ENCODE data around the gene YEATS2. TPM values are rescaled to one million over a fixed set of nuclear protein-coding genes. Genes with fewer than 3 reads are reported as not detected.
"Not testable (repeated sequence)": the region's sequence is repeated elsewhere in the genome, so short reads cannot be mapped to it uniquely, and the experiment has no call there.

The YEATS2 gene
- total and polyA plus RNA-seq, 2 donors: 13.4 to 41.1 TPM

- WGBS: 89% methylated on average over 7 of the region's 7 CpGs
- H3K27ac ChIP-seq (ENCODE audit: low read depth): no peak overlapping the region
- no peak for DNase-seq (ENCODE audit: extremely low spot score)
- H3K36me3 ChIP-seq (ENCODE audit: insufficient read depth): peaks cover 4% of the 10 kb centered on the region
- no peak overlapping the region for H3K4me3 ChIP-seq (ENCODE audit: low read depth, low read length)
- H3K4me1 ChIP-seq (ENCODE audit: insufficient read depth): no peaks in the 10 kb centered on the region
Observed at GRCh38 chr3:183733553-183733952, 36.0 kb downstream of the YEATS2 start.

GRCh38 chr3:183734750-183735494 lies 37.3 kb downstream of the YEATS2 start:
- H3K36me3 ChIP-seq (ENCODE audit: insufficient read depth): peaks cover 4% of the 10 kb centered on the region

GRCh38 chr3:183737116-183737515 lies 39.5 kb downstream of the YEATS2 start:
- 92% methylated on average over 2 of the region's 2 CpGs for WGBS
- Histone ChIP-seq H3K4me1 (ENCODE audit: insufficient read depth) (no peaks in the 10 kb centered on the region), H3K36me3 (ENCODE audit: insufficient read depth) (peaks cover 4% of the 10 kb centered on the region), H3K4me3 (ENCODE audit: low read depth, low read length) (no peak overlapping the region), H3K27ac (ENCODE audit: low read depth) (no peak overlapping the region)
- DNase-seq (ENCODE audit: extremely low spot score): no peak

More at GRCh38 chr3:183734750-183735494, 37.3 kb downstream of the YEATS2 start:
- 85% methylated on average over 5 of the region's 5 CpGs for WGBS
- Histone ChIP-seq H3K4me1 (ENCODE audit: insufficient read depth) (no peaks in the 10 kb centered on the region), H3K27ac (ENCODE audit: low read depth) (no peak overlapping the region), H3K4me3 (ENCODE audit: low read depth, low read length) (no peak overlapping the region)
- no peak for DNase-seq (ENCODE audit: extremely low spot score)

- H3K4me1 ChIP-seq (ENCODE audit: insufficient read depth); DNase-seq (ENCODE audit: extremely low spot score); H3K4me3 ChIP-seq (ENCODE audit: low read depth, low read length); H3K27ac ChIP-seq (ENCODE audit: low read depth); H3K36me3 ChIP-seq (ENCODE audit: insufficient read depth): not testable (repeated sequence)
- no CpG with 5 or more reads among the region's 1 CpG for WGBS
Observed at GRCh38 chr3:183740154-183740553, 42.6 kb downstream of the YEATS2 start.

- Histone ChIP-seq H3K4me1 (ENCODE audit: insufficient read depth) (no peaks in the 10 kb centered on the region), H3K36me3 (ENCODE audit: insufficient read depth) (peaks cover 3% of the 10 kb centered on the region)
- WGBS: 93% methylated on average over 7 of the region's 7 CpGs
Observed at GRCh38 chr3:183743231-183743630, 45.6 kb downstream of the YEATS2 start.

GRCh38 chr3:183745300-183746098 lies 47.9 kb downstream of the YEATS2 start:
- WGBS: 80% methylated on average over 16 of the region's 16 CpGs
- DNase-seq (ENCODE audit: extremely low spot score): no peak
- H3K4me1 ChIP-seq (ENCODE audit: insufficient read depth): no peaks in the 10 kb centered on the region
- H3K4me3 ChIP-seq (ENCODE audit: low read depth, low read length): no peak overlapping the region
- peaks cover 5% of the 10 kb centered on the region for H3K36me3 ChIP-seq (ENCODE audit: insufficient read depth)
- no peak overlapping the region for H3K27ac ChIP-seq (ENCODE audit: low read depth)

More at GRCh38 chr3:183743231-183743630, 45.6 kb downstream of the YEATS2 start:
- H3K4me3 ChIP-seq (ENCODE audit: low read depth, low read length): no peak overlapping the region
- no peak for DNase-seq (ENCODE audit: extremely low spot score)
- H3K27ac ChIP-seq (ENCODE audit: low read depth): no peak overlapping the region

- Histone ChIP-seq H3K4me3 (ENCODE audit: low read depth, low read length) (no peak overlapping the region), H3K27ac (ENCODE audit: low read depth) (no peak overlapping the region), H3K36me3 (ENCODE audit: insufficient read depth) (no peaks in the 10 kb centered on the region), H3K4me1 (ENCODE audit: insufficient read depth) (no peaks in the 10 kb centered on the region)
- WGBS: 94% methylated on average over 5 of the region's 5 CpGs
- no peak for DNase-seq (ENCODE audit: extremely low spot score)
Observed at GRCh38 chr3:183754052-183754451, 56.5 kb downstream of the YEATS2 start.

GRCh38 chr3:183762304-183762703 lies 64.7 kb downstream of the YEATS2 start:
- H3K4me1 ChIP-seq (ENCODE audit: insufficient read depth): no peaks in the 10 kb centered on the region
- no peak for DNase-seq (ENCODE audit: extremely low spot score)
- WGBS: 94% methylated on average over 6 of the region's 6 CpGs
- H3K4me3 ChIP-seq (ENCODE audit: low read depth, low read length): no peak overlapping the region
- no peaks in the 10 kb centered on the region for H3K36me3 ChIP-seq (ENCODE audit: insufficient read depth)
- no peak overlapping the region for H3K27ac ChIP-seq (ENCODE audit: low read depth)

- WGBS: 46% methylated on average over 7 of the region's 7 CpGs
- H3K4me1 ChIP-seq (ENCODE audit: insufficient read depth): no peaks in the 10 kb centered on the region
- no peak for DNase-seq (ENCODE audit: extremely low spot score)
- no peak overlapping the region for H3K27ac ChIP-seq (ENCODE audit: low read depth)
- H3K4me3 ChIP-seq (ENCODE audit: low read depth, low read length): no peak overlapping the region
- no peaks in the 10 kb centered on the region for H3K36me3 ChIP-seq (ENCODE audit: insufficient read depth)
Observed at GRCh38 chr3:183764847-183765731, 67.5 kb downstream of the YEATS2 start.

- DNase-seq (ENCODE audit: extremely low spot score): no peak
- Histone ChIP-seq H3K4me1 (ENCODE audit: insufficient read depth) (no peaks in the 10 kb centered on the region), H3K36me3 (ENCODE audit: insufficient read depth) (no peaks in the 10 kb centered on the region), H3K4me3 (ENCODE audit: low read depth, low read length) (no peak overlapping the region), H3K27ac (ENCODE audit: low read depth) (peak overlapping the region; percentile 59)
Observed at GRCh38 chr3:183766107-183766506, 68.5 kb downstream of the YEATS2 start.

- WGBS: 68% methylated on average over 9 of the region's 9 CpGs
- Histone ChIP-seq H3K36me3 (ENCODE audit: insufficient read depth) (no peaks in the 10 kb centered on the region), H3K27ac (ENCODE audit: low read depth) (no peak overlapping the region), H3K4me1 (ENCODE audit: insufficient read depth) (no peaks in the 10 kb centered on the region), H3K4me3 (ENCODE audit: low read depth, low read length) (no peak overlapping the region)
- DNase-seq (ENCODE audit: extremely low spot score): peak; percentile 18
Observed at GRCh38 chr3:183766745-183767606, 69.4 kb downstream of the YEATS2 start.

- no peak overlapping the region for H3K27ac ChIP-seq (ENCODE audit: low read depth)
- no peak for DNase-seq (ENCODE audit: extremely low spot score)
- H3K4me1 ChIP-seq (ENCODE audit: insufficient read depth): no peaks in the 10 kb centered on the region
- WGBS: 91% methylated on average over 8 of the region's 8 CpGs
- no peaks in the 10 kb centered on the region for H3K36me3 ChIP-seq (ENCODE audit: insufficient read depth)
- no peak overlapping the region for H3K4me3 ChIP-seq (ENCODE audit: low read depth, low read length)
Observed at GRCh38 chr3:183768114-183768513, 70.5 kb downstream of the YEATS2 start.

- Histone ChIP-seq H3K27ac (ENCODE audit: low read depth) (no peak overlapping the region), H3K36me3 (ENCODE audit: insufficient read depth) (no peaks in the 10 kb centered on the region), H3K4me1 (ENCODE audit: insufficient read depth) (no peaks in the 10 kb centered on the region), H3K4me3 (ENCODE audit: low read depth, low read length) (no peak overlapping the region)
- WGBS: 87% methylated on average over 9 of the region's 9 CpGs
- no peak for DNase-seq (ENCODE audit: extremely low spot score)
Observed at GRCh38 chr3:183769453-183769852, 71.9 kb downstream of the YEATS2 start.

Measured in urinary bladder (tissue), 4 donors.